GM12872 (cell line): Measurements from ENCODE around the gene CDC25A.

ENCODE experiments used
- TF ChIP-seq, protein P1 (sequence below): IDR thresholded peaks from 3 replicates; pipeline ENCODE4 v1.5.1; 2011; ENCODE audit warnings: low read depth, mild to moderate bottlenecking, low read length, moderate library complexity; ENCODE audit not compliant: insufficient read depth

Gene CDC25A

DNA sequence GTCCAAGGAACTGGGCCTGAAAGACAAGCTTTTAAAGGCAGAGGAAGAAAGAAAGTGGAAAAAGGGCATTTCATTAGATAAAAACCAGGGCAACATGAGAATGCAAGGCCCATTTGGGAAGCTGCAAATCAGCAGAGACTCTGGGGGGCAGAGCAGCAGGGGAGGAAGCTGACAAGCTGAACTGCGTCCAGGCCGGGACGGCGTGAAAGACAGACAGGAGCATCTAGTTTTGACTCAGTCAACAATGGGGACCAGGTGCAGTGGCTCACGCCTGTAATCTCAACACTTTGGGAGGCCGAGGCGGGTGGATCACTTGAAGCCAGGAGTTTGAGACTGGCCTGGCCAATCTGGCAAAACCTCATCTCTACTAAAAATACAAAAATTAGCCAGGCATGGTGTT, 69.9 kb downstream of the CDC25A start:
- TF ChIP-seq, protein P1, sequence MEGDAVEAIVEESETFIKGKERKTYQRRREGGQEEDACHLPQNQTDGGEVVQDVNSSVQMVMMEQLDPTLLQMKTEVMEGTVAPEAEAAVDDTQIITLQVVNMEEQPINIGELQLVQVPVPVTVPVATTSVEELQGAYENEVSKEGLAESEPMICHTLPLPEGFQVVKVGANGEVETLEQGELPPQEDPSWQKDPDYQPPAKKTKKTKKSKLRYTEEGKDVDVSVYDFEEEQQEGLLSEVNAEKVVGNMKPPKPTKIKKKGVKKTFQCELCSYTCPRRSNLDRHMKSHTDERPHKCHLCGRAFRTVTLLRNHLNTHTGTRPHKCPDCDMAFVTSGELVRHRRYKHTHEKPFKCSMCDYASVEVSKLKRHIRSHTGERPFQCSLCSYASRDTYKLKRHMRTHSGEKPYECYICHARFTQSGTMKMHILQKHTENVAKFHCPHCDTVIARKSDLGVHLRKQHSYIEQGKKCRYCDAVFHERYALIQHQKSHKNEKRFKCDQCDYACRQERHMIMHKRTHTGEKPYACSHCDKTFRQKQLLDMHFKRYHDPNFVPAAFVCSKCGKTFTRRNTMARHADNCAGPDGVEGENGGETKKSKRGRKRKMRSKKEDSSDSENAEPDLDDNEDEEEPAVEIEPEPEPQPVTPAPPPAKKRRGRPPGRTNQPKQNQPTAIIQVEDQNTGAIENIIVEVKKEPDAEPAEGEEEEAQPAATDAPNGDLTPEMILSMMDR: no peak

DNA sequence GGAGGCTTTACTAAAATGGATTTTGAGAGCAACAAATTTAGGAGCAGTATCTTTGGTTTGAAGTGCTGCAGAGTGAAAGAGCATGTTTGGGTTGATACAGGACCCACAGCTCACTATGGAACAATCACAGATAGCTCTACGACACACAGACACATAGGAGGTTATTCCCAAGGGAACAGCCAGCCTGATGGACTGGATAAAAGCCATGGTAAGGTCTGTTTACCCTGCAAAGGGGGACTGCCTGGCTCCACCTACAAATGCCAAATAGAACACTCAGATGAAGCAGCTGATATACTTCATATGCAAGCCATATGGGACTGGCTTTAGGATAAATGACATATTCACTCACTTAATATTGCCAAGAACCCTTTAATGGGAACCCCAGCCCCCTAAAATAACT, 75.4 kb downstream of the CDC25A start:
- TF ChIP-seq, protein P1: no peak

DNA sequence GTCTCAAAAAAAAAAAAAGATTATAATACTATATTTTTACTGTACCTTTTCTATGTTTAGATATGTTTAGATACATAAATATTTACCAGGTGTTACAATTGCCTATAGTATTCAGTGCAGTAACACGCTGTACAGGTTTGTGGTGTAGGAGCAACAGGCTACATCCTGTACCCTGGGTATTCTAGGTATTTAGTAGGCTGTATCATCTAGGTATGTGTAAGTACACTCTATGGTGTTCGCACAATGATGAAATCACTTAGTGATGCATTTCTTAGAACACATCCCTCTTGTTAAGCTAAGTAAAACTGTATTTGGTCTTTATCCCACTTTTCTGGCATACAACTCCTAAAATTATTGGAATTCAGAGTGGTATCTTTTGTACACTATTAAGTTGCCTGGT, 77.8 kb downstream of the CDC25A start:
- TF ChIP-seq, protein P1: no peak

DNA sequence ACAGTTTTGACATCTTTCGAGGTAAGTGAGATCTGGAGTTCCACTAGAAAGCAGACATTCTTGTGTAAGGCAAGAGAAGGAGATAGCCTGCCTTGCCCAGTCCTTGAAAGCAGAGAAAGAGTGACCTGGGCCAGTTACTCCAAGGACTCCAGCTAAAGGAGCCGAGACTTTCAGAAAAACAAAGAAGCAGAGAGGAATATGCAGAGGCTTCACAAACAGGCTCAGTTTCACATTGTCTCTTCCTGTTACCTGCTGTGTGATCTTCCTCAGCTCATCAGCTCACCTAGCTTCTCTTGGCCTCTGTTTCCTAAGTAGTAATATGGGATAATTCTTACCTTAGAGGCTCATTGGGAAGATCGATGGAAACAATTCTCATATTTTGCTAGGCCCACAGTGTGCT, 81.0 kb downstream of the CDC25A start:
- TF ChIP-seq, protein P1: no peak
